Stomach (tissue), 9 donors: Measurements from ENCODE around the gene LPA. TPM values are rescaled to one million over a fixed set of nuclear protein-coding genes. Genes with fewer than 3 reads are reported as not detected.

Experiments
- DNase-seq, 2 donors: peaks; one replicate each; pipeline versions ENCODE4 v3.0.0 to v3.0.0-alpha.2; 2013 to 2019
- H3K27ac ChIP-seq, 5 donors: fragments of 200-600 bp in 4 of 5; sonication (generic) in 4 of 5; one replicate each; pipeline ENCODE4 v1.5.1; 2013 to 2019; ENCODE audit warnings: mild to moderate bottlenecking in 1 of 5, moderate library complexity in 1 of 5
- H3K27me3 ChIP-seq, 3 donors: fragments of 200-600 bp; sonication (generic); one replicate each; pipeline ENCODE4 v1.5.1; 2017 to 2019; ENCODE audit warnings: mixed run types in 1 of 3
- H3K36me3 ChIP-seq, 4 donors: fragments of 200-600 bp; sonication (generic); 1 replicate in 3 of 4; 2 replicates in 1 of 4; pipeline ENCODE4 v1.5.1; 2016 to 2019
- H3K4me1 ChIP-seq, 4 donors: fragments of 200-600 bp; sonication (generic); one replicate each; pipeline ENCODE4 v1.5.1; 2016 to 2019
- H3K4me3 ChIP-seq, 4 donors: fragments of 200-600 bp; sonication (generic) in 3 of 4; one replicate each; pipeline ENCODE4 v1.5.1; 2016 to 2019; ENCODE audit warnings: mild to moderate bottlenecking in 1 of 4
- H3K9me3 ChIP-seq, 4 donors: fragments of 200-600 bp; sonication (generic); one replicate each; pipeline ENCODE4 v1.5.1; 2016 to 2019
- EP300 ChIP-seq: sonication (generic); formaldehyde crosslinking; IDR thresholded peaks from one replicate; pipeline ENCODE4 v1.6.1; 2017; ENCODE audit warnings: antibody characterized with exemption
- POLR2A ChIP-seq, 4 donors: fragments of 450-650 bp; IDR thresholded peaks; one replicate each; pipeline ENCODE4 v1.6.1; 2016; ENCODE audit warnings: antibody characterized with exemption in 4 of 4, control low read depth in 2 of 4, mild to moderate bottlenecking in 1 of 4, moderate library complexity in 1 of 4
- POLR2AphosphoS5 ChIP-seq, 3 donors: sonication (generic); formaldehyde crosslinking; IDR thresholded peaks; one replicate each; pipeline ENCODE4 v1.6.1; 2016; ENCODE audit warnings: antibody characterized with exemption in 3 of 3
- WGBS, 5 donors: extraction: QIAGEN DNeasy Blood & Tissue Kit in 3 of 5; methylation state at CpG; one replicate each; pipeline versions ENCODE4 v1.1.5 to v1.1.7; 2013 to 2018; 5-methylcytosine and 5-hydroxymethylcytosine counted together
- intact Hi-C: fragments of 100-400 bp; cut with DNase I; formaldehyde crosslinking; loops from one replicate; pipeline ENCODE4 v1.15.1; 2023; ENCODE audit warnings: low total_unique reads
- polyA plus RNA-seq, 3 donors: library from polyadenylated mRNA; stranded (reverse); fragments of 200-250 nt; gene quantifications; one replicate each; pipeline ENCODE4 v1.2.3, GENCODE V29; 2013
- total RNA-seq, 5 donors: library from RNA; depleted of rRNA; stranded (reverse); fragments of >200 nt; gene quantifications; one replicate each; pipeline versions ENCODE4 v1.1.0 to v1.2.3, GENCODE V29; 2014 to 2016
- TF ChIP-seq, protein P1 (sequence below), 7 experiments: fragments of 450-650 bp in 4 of 7; fragments of 200-600 bp in 3 of 7; sonication (generic) in 3 of 7; IDR thresholded peaks; one replicate each; pipeline ENCODE4 v1.5.1; 2016 to 2019; ENCODE audit warnings: antibody characterized with exemption in 7 of 7, control low read depth in 2 of 7, mild to moderate bottlenecking in 1 of 7
- donor health status: healthy with polysubstance abuse.
- donor health status: Bipolar disorder and iron deficiency.
- donor health status: healthy.

The LPA gene
- total and polyA plus RNA-seq, 8 donors, result 0.25 TPM; not detected in 7

- no peak for TF ChIP-seq POLR2A (IDR thresholded peaks at IDR 0.05)
- TF ChIP-seq EP300, result no peak
- TF ChIP-seq, protein P1, sequence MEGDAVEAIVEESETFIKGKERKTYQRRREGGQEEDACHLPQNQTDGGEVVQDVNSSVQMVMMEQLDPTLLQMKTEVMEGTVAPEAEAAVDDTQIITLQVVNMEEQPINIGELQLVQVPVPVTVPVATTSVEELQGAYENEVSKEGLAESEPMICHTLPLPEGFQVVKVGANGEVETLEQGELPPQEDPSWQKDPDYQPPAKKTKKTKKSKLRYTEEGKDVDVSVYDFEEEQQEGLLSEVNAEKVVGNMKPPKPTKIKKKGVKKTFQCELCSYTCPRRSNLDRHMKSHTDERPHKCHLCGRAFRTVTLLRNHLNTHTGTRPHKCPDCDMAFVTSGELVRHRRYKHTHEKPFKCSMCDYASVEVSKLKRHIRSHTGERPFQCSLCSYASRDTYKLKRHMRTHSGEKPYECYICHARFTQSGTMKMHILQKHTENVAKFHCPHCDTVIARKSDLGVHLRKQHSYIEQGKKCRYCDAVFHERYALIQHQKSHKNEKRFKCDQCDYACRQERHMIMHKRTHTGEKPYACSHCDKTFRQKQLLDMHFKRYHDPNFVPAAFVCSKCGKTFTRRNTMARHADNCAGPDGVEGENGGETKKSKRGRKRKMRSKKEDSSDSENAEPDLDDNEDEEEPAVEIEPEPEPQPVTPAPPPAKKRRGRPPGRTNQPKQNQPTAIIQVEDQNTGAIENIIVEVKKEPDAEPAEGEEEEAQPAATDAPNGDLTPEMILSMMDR (IDR thresholded peaks at IDR 0.05), result no peak
- TF ChIP-seq POLR2AphosphoS5 (IDR thresholded peaks at IDR 0.05), result no peak
- no peak for DNase-seq
- no peaks in the 10 kb centered on the region for H3K27me3 ChIP-seq
These were observed 153.0 kb downstream of the LPA start for GRCh38 chr6:160510976-160511617.

DNA sequence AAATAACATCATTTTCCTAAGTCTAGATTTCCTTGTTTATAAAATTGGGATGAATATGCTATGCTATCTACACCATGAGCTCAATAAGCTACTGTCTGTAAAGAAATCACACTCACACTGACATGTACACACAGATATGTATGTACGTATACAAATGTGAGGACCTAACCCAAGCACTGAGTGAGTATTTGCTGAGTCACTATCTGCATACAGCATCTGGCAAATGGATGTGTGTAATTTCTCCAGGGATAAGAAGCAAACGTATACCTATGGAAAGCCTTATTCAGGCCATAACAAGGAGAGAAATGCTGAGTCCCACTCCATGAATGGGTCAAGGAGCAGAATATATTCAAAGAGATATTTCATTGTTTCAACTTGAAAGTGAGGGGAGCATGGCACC is 153.9 kb downstream of the LPA start:
- H3K4me3 ChIP-seq, result no peak overlapping the region
- WGBS, 5 donors, result 21 to 45% (median 35%) methylated on average over 2 of the region's 2 CpGs
- no peaks in the 10 kb centered on the region for H3K9me3 ChIP-seq
- H3K27me3 ChIP-seq, result no peaks in the 10 kb centered on the region
- TF ChIP-seq EP300 (no peak), POLR2A (IDR thresholded peaks at IDR 0.05) (no peak), POLR2AphosphoS5 (IDR thresholded peaks at IDR 0.05) (no peak)
- TF ChIP-seq, protein P1 (IDR thresholded peaks at IDR 0.05), result no peak
- no peaks in the 10 kb centered on the region for H3K4me1 ChIP-seq
- intact Hi-C loops, result no loop called here
- no peaks in the 10 kb centered on the region for H3K36me3 ChIP-seq
- no peak overlapping the region for H3K27ac ChIP-seq
- no peak for DNase-seq

More at GRCh38 chr6:160510976-160511617, 153.0 kb downstream of the LPA start:
- H3K9me3 ChIP-seq, result no peaks in the 10 kb centered on the region
- H3K36me3 ChIP-seq, result no peaks in the 10 kb centered on the region
- H3K4me1 ChIP-seq, result no peaks in the 10 kb centered on the region
- intact Hi-C loops, result no loop called here
- WGBS, 5 donors, result 68 to 77% (median 72%) methylated on average over 4 of the region's 4 CpGs
- H3K27ac ChIP-seq, result no peak overlapping the region
- H3K4me3 ChIP-seq, result no peak overlapping the region

GRCh38 chr6:160509610-160510009 is 154.5 kb downstream of the LPA start:
- WGBS, 5 donors, result 78 to 83% (median 81%) methylated on average over 2 of the region's 2 CpGs
- H3K4me3 ChIP-seq, result no peak overlapping the region
- intact Hi-C loops, result no loop called here

DNA sequence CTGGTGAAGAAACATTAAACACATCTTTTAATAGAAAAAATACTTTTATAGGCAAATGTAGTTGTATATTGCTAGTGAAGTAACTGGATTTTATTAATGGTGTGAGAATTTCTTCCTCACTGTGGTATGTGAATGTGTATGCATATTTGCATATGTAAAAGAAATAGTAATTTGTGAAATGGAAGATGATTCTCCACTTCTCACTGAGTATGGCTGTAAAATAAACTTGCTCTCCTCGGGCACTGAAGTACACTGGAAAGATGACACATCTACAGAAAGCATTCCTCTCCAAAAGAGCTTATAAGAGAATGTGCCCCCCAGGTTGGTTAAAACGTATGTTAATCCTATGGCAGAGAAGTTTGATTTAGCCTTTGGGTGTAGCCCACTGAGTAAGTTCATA is 155.5 kb downstream of the LPA start:
- TF ChIP-seq, protein P1 (IDR thresholded peaks at IDR 0.05), result no peak
- TF ChIP-seq POLR2A (IDR thresholded peaks at IDR 0.05), result no peak
- no peak for TF ChIP-seq POLR2AphosphoS5 (IDR thresholded peaks at IDR 0.05)
- no peak for TF ChIP-seq EP300
- 68 to 78% (median 71%) methylated on average over 2 of the region's 2 CpGs for WGBS, 5 donors
- H3K27me3 ChIP-seq, result no peaks in the 10 kb centered on the region
- no peak for DNase-seq
- no peak overlapping the region for H3K4me3 ChIP-seq
- intact Hi-C loops, result no loop called here
- no peak overlapping the region for H3K27ac ChIP-seq
- no peaks in the 10 kb centered on the region for H3K36me3 ChIP-seq
- no peaks in the 10 kb centered on the region for H3K4me1 ChIP-seq
- peaks cover 0 to 10% (median 6%) of the 10 kb centered on the region in 4 donors for H3K9me3 ChIP-seq

More at GRCh38 chr6:160509610-160510009, 154.5 kb downstream of the LPA start:
- no peak for DNase-seq
- no peaks in the 10 kb centered on the region for H3K4me1 ChIP-seq
- no peak overlapping the region for H3K27ac ChIP-seq
- H3K9me3 ChIP-seq, result no peaks in the 10 kb centered on the region
- no peaks in the 10 kb centered on the region for H3K27me3 ChIP-seq
- H3K36me3 ChIP-seq, result no peaks in the 10 kb centered on the region
- TF ChIP-seq, protein P1 (IDR thresholded peaks at IDR 0.05), result no peak
- no peak for TF ChIP-seq EP300
